ENCODE results near the gene TSPO. TPM values are rescaled to one million over a fixed set of nuclear protein-coding genes. Genes with fewer than 3 reads are reported as not detected.

Gene TSPO
- total and polyA plus RNA-seq, 9 of the 15 experiments (the other 6 are each of a cell fraction or from before 2014, with no cell fraction given), result 4.9 to 126 (median 25.3) TPM

DNA sequence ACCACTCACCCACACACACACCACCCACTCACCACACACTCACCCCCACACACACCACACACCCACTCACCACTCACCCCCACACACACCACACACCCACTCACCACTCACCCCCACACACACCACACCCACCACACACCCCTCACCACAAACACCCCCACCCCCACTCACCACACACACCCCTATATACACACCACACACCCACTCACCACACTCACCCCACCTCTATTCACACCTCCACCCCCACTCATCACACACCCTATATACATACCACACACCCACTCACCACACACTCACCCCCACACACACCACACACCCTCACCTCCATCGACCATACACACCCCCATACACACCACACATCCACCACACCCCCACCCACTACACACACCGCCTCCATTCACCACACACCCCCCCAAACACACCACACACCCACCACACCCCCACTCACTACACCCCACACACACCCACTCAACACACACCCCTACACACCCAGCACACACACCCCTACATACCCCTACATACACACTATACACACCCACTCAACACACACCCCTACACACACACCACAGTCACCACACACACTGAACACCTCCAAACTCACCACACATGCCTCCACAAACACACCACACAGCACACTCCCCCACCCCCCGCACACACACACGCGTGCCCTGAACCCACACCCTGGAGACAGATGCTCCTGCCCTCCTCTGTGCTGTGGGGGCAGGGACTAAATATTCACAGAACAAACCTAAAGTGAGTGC lies 54.6 kb downstream of the TSPO start (continued):
- TF ChIP-seq, protein P1, sequence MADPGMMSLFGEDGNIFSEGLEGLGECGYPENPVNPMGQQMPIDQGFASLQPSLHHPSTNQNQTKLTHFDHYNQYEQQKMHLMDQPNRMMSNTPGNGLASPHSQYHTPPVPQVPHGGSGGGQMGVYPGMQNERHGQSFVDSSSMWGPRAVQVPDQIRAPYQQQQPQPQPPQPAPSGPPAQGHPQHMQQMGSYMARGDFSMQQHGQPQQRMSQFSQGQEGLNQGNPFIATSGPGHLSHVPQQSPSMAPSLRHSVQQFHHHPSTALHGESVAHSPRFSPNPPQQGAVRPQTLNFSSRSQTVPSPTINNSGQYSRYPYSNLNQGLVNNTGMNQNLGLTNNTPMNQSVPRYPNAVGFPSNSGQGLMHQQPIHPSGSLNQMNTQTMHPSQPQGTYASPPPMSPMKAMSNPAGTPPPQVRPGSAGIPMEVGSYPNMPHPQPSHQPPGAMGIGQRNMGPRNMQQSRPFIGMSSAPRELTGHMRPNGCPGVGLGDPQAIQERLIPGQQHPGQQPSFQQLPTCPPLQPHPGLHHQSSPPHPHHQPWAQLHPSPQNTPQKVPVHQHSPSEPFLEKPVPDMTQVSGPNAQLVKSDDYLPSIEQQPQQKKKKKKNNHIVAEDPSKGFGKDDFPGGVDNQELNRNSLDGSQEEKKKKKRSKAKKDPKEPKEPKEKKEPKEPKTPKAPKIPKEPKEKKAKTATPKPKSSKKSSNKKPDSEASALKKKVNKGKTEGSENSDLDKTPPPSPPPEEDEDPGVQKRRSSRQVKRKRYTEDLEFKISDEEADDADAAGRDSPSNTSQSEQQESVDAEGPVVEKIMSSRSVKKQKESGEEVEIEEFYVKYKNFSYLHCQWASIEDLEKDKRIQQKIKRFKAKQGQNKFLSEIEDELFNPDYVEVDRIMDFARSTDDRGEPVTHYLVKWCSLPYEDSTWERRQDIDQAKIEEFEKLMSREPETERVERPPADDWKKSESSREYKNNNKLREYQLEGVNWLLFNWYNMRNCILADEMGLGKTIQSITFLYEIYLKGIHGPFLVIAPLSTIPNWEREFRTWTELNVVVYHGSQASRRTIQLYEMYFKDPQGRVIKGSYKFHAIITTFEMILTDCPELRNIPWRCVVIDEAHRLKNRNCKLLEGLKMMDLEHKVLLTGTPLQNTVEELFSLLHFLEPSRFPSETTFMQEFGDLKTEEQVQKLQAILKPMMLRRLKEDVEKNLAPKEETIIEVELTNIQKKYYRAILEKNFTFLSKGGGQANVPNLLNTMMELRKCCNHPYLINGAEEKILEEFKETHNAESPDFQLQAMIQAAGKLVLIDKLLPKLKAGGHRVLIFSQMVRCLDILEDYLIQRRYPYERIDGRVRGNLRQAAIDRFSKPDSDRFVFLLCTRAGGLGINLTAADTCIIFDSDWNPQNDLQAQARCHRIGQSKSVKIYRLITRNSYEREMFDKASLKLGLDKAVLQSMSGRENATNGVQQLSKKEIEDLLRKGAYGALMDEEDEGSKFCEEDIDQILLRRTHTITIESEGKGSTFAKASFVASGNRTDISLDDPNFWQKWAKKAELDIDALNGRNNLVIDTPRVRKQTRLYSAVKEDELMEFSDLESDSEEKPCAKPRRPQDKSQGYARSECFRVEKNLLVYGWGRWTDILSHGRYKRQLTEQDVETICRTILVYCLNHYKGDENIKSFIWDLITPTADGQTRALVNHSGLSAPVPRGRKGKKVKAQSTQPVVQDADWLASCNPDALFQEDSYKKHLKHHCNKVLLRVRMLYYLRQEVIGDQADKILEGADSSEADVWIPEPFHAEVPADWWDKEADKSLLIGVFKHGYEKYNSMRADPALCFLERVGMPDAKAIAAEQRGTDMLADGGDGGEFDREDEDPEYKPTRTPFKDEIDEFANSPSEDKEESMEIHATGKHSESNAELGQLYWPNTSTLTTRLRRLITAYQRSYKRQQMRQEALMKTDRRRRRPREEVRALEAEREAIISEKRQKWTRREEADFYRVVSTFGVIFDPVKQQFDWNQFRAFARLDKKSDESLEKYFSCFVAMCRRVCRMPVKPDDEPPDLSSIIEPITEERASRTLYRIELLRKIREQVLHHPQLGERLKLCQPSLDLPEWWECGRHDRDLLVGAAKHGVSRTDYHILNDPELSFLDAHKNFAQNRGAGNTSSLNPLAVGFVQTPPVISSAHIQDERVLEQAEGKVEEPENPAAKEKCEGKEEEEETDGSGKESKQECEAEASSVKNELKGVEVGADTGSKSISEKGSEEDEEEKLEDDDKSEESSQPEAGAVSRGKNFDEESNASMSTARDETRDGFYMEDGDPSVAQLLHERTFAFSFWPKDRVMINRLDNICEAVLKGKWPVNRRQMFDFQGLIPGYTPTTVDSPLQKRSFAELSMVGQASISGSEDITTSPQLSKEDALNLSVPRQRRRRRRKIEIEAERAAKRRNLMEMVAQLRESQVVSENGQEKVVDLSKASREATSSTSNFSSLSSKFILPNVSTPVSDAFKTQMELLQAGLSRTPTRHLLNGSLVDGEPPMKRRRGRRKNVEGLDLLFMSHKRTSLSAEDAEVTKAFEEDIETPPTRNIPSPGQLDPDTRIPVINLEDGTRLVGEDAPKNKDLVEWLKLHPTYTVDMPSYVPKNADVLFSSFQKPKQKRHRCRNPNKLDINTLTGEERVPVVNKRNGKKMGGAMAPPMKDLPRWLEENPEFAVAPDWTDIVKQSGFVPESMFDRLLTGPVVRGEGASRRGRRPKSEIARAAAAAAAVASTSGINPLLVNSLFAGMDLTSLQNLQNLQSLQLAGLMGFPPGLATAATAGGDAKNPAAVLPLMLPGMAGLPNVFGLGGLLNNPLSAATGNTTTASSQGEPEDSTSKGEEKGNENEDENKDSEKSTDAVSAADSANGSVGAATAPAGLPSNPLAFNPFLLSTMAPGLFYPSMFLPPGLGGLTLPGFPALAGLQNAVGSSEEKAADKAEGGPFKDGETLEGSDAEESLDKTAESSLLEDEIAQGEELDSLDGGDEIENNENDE (IDR thresholded peaks at IDR 0.05; ENCODE audit: low read depth, low read length), result no peak
- TF ChIP-seq, protein P2, sequence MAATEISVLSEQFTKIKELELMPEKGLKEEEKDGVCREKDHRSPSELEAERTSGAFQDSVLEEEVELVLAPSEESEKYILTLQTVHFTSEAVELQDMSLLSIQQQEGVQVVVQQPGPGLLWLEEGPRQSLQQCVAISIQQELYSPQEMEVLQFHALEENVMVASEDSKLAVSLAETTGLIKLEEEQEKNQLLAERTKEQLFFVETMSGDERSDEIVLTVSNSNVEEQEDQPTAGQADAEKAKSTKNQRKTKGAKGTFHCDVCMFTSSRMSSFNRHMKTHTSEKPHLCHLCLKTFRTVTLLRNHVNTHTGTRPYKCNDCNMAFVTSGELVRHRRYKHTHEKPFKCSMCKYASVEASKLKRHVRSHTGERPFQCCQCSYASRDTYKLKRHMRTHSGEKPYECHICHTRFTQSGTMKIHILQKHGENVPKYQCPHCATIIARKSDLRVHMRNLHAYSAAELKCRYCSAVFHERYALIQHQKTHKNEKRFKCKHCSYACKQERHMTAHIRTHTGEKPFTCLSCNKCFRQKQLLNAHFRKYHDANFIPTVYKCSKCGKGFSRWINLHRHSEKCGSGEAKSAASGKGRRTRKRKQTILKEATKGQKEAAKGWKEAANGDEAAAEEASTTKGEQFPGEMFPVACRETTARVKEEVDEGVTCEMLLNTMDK (IDR thresholded peaks at IDR 0.05; ENCODE audit: borderline replicate concordance, insufficient read depth, low read depth, low read length, poor library complexity, severe bottlenecking), result no peak
- peak; percentile 83 for TF ChIP-seq EGR1 (conservative IDR thresholded peaks at IDR 0.05)
